H1 (cell line): ENCODE measurements around the gene FGF1. TPM values are rescaled to one million over a fixed set of nuclear protein-coding genes. Genes with fewer than 3 reads are reported as not detected.

ENCODE experiments used
- CTCF ChIA-PET: fragments of 300-600 bp; sonication (Branson Sonifier 250); formaldehyde crosslinking; loops from one replicate; lab custom pipeline; 2021; ENCODE audit not compliant: partially characterized antibody; lab: Charles Lee
- POLR2A ChIA-PET: fragments of 300-600 bp; sonication (Branson Sonifier 250); formaldehyde crosslinking; loops from one replicate; lab custom pipeline; 2021; ENCODE audit warnings: inconsistent platforms; ENCODE audit not compliant: partially characterized antibody; lab: Charles Lee
- DNase-seq, 2 experiments: peaks; one replicate each; pipeline versions ENCODE4 v3.0.0 to v3.0.0-alpha.2; 2010 to 2022; ENCODE audit warnings: low spot score in 2 of 2, low read depth in 1 of 2, mixed read lengths in 1 of 2
- FAIRE-seq: peaks from 2 replicates; lab custom pipeline; 2011; peaks lifted over from hg19 to GRCh38; lab: Jason Lieb, UNC
- H2AFZ ChIP-seq: 2 replicates; pipeline ENCODE4 v1.8.1; 2012; ENCODE audit warnings: low read length, inconsistent platforms
- H2AK5ac ChIP-seq: 2 replicates; pipeline ENCODE4 v1.6.1; 2013; ENCODE audit warnings: low read depth, low read length
- H2BK120ac ChIP-seq: replicated peaks from 2 replicates; pipeline ENCODE3; 2013; ENCODE audit warnings: low read depth, low read length, inconsistent platforms
- H2BK12ac ChIP-seq: 2 replicates; pipeline ENCODE4 v1.6.1; 2013; ENCODE audit warnings: low read depth, low read length
- H2BK15ac ChIP-seq: 2 replicates; pipeline ENCODE4 v1.6.1; 2013; ENCODE audit warnings: low read length
- H2BK20ac ChIP-seq: 2 replicates; pipeline ENCODE4 v1.6.1; 2013; ENCODE audit warnings: low read length
- H2BK5ac ChIP-seq: 2 replicates; pipeline ENCODE4 v1.6.1; 2013; ENCODE audit warnings: low read depth, low read length
- H3K14ac ChIP-seq: 2 replicates; pipeline ENCODE4 v1.6.1; 2013; ENCODE audit warnings: inconsistent platforms; ENCODE audit not compliant: insufficient read length
- H3K18ac ChIP-seq: 2 replicates; pipeline ENCODE4 v1.6.1; 2013; ENCODE audit warnings: low read length; ENCODE audit errors: extremely low read depth
- H3K23ac ChIP-seq: 2 replicates; pipeline ENCODE4 v1.6.1; 2013; ENCODE audit warnings: inconsistent platforms; ENCODE audit not compliant: insufficient read length
- H3K23me2 ChIP-seq: 2 replicates; pipeline ENCODE4 v1.6.1; 2013; ENCODE audit warnings: low read depth, low read length
- H3K27ac ChIP-seq: 2 replicates; pipeline ENCODE4 v1.6.1; 2011; ENCODE audit warnings: low read depth, low read length, inconsistent platforms
- H3K27me3 ChIP-seq, 4 experiments: replicated peaks in 1 of 4; 1 replicate in 1 of 4; 2 replicates in 3 of 4; pipeline versions ENCODE4 v1.6.1 to v1.8.1; 2011 to 2013; ENCODE audit warnings: low read length in 3 of 4, mild to moderate bottlenecking in 3 of 4, inconsistent platforms in 2 of 4, mixed read lengths in 2 of 4, moderate library complexity in 1 of 4; ENCODE audit not compliant: control insufficient read depth in 3 of 4, insufficient read depth in 3 of 4; ENCODE audit errors: extremely low read depth in 1 of 4
- H3K36me3 ChIP-seq, 4 experiments: 2 replicates each; pipeline versions ENCODE4 v1.6.1 to v1.8.1; 2011 to 2013; ENCODE audit warnings: mild to moderate bottlenecking in 4 of 4, low read length in 3 of 4, moderate library complexity in 2 of 4, control low read depth in 1 of 4, inconsistent platforms in 1 of 4; ENCODE audit not compliant: insufficient read depth in 4 of 4, control insufficient read depth in 2 of 4
- H3K4ac ChIP-seq: replicated peaks from 2 replicates; pipeline ENCODE3; 2013; ENCODE audit warnings: low read length, low read depth, mixed read lengths, inconsistent platforms; ENCODE audit not compliant: insufficient read length
- H3K4me1 ChIP-seq, 4 experiments: replicated peaks in 1 of 4; 1 replicate in 1 of 4; 2 replicates in 3 of 4; pipeline versions ENCODE4 v1.6.1 to v1.8.1; 2011 to 2013; ENCODE audit warnings: low read length in 3 of 4, inconsistent platforms in 2 of 4, mixed read lengths in 1 of 4; ENCODE audit not compliant: insufficient read depth in 4 of 4, control insufficient read depth in 3 of 4
- H3K4me2 ChIP-seq, 2 experiments: 2 replicates each; pipeline versions ENCODE4 v1.6.1 to v1.8.1; 2011 to 2013; ENCODE audit warnings: low read depth in 2 of 2, low read length in 2 of 2, control low read depth in 1 of 2, inconsistent platforms in 1 of 2, mild to moderate bottlenecking in 1 of 2; ENCODE audit not compliant: insufficient read depth in 1 of 2
- H3K4me3 ChIP-seq, 4 experiments: fragments of 200-600, 300-600 bp in 1 of 4; sonication (generic), shearing (Covaris generic), sonication (Bioruptor Twin) in 1 of 4; 2 replicates each; pipeline versions ENCODE4 v1.5.1 to v1.8.1; 2011 to 2016; ENCODE audit warnings: low read length in 4 of 4, low read depth in 3 of 4, control low read depth in 2 of 4, inconsistent platforms in 2 of 4, mild to moderate bottlenecking in 2 of 4, mixed read lengths in 1 of 4, moderate library complexity in 1 of 4; ENCODE audit not compliant: insufficient read depth in 2 of 4; ENCODE audit errors: extremely low read depth in 1 of 4
- H3K56ac ChIP-seq: replicated peaks from 2 replicates; pipeline ENCODE3; 2013; ENCODE audit warnings: low read depth, mild to moderate bottlenecking, mixed read lengths, low read length, inconsistent platforms; ENCODE audit not compliant: insufficient read length
- H3K79me1 ChIP-seq: 2 replicates; pipeline ENCODE4 v1.6.1; 2013; ENCODE audit warnings: low read depth, low read length, control low read depth
- H3K79me2 ChIP-seq, 2 experiments: 2 replicates each; pipeline versions ENCODE4 v1.6.1 to v1.8.1; 2012 to 2013; ENCODE audit warnings: low read length in 2 of 2, mild to moderate bottlenecking in 2 of 2, inconsistent platforms in 1 of 2; ENCODE audit not compliant: insufficient read depth in 2 of 2, control insufficient read depth in 1 of 2
- H3K9ac ChIP-seq, 4 experiments: replicated peaks in 1 of 4; 1 replicate in 1 of 4; 2 replicates in 3 of 4; pipeline versions ENCODE4 v1.6.1 to v1.8.1; 2011 to 2013; ENCODE audit warnings: low read depth in 3 of 4, low read length in 3 of 4, control low read depth in 2 of 4, mild to moderate bottlenecking in 2 of 4, moderate library complexity in 2 of 4, inconsistent platforms in 1 of 4; ENCODE audit errors: extremely low read depth in 1 of 4
- H3K9me3 ChIP-seq, 2 experiments: 2 replicates each; pipeline versions ENCODE4 v1.6.1 to v1.8.1; 2012 to 2013; ENCODE audit warnings: mild to moderate bottlenecking in 2 of 2, moderate library complexity in 2 of 2, control low read depth in 1 of 2, inconsistent platforms in 1 of 2, low read depth in 1 of 2, low read length in 1 of 2, mixed read lengths in 1 of 2; ENCODE audit not compliant: insufficient read depth in 2 of 2
- H4K20me1 ChIP-seq, 2 experiments: replicated peaks in 1 of 2; 2 replicates each; pipeline versions ENCODE3 to v1.8.1; 2011 to 2013; ENCODE audit warnings: inconsistent platforms in 2 of 2, low read length in 2 of 2, mild to moderate bottlenecking in 1 of 2; ENCODE audit not compliant: insufficient read depth in 2 of 2, control insufficient read depth in 1 of 2
- H4K5ac ChIP-seq: 2 replicates; pipeline ENCODE4 v1.6.1; 2013; ENCODE audit warnings: low read length, low read depth, mixed read lengths, inconsistent platforms; ENCODE audit not compliant: insufficient read length
- H4K8ac ChIP-seq: 2 replicates; pipeline ENCODE4 v1.8.0; 2013; ENCODE audit warnings: mild to moderate bottlenecking, moderate library complexity, low read length, inconsistent platforms; ENCODE audit not compliant: insufficient read depth; ENCODE audit errors: extremely low read depth
- H4K91ac ChIP-seq: replicated peaks from 2 replicates; pipeline ENCODE3; 2013; ENCODE audit warnings: low read length, mixed read lengths, inconsistent platforms; ENCODE audit not compliant: insufficient read length
- CBX5 ChIP-seq: fragments of 300-800, 300-1000 bp; sonication (generic); IDR thresholded peaks from 2 replicates; pipeline ENCODE4 v1.7.1; 2016; ENCODE audit warnings: antibody characterized with exemption, low read length, low read depth
- CEBPB ChIP-seq: IDR thresholded peaks from 2 replicates; pipeline ENCODE4 v1.6.1; 2012; ENCODE audit warnings: low read depth, low read length
- EP300 ChIP-seq, 2 experiments: IDR thresholded peaks; 1 replicate in 1 of 2; 2 replicates in 1 of 2; pipeline ENCODE4 v1.6.1; 2011 to 2012; ENCODE audit warnings: low read depth in 2 of 2, low read length in 2 of 2, mild to moderate bottlenecking in 2 of 2, borderline replicate concordance in 1 of 2, inconsistent platforms in 1 of 2, moderate library complexity in 1 of 2
- JUND ChIP-seq: IDR thresholded peaks from 2 replicates; pipeline ENCODE4 v1.6.1; 2011; ENCODE audit warnings: mild to moderate bottlenecking, improper control_type of control experiment, low read length
- KDM5A ChIP-seq: fragments of 200-600 bp; IDR thresholded peaks from 2 replicates; pipeline ENCODE4 v1.7.1; 2012; ENCODE audit warnings: mild to moderate bottlenecking, low read length, inconsistent platforms, mixed read lengths
- RXRA ChIP-seq: IDR thresholded peaks from 2 replicates; pipeline ENCODE4 v1.6.1; 2011; ENCODE audit warnings: low read depth, mild to moderate bottlenecking, low read length, moderate library complexity; ENCODE audit not compliant: insufficient read depth
- SP2 ChIP-seq: IDR thresholded peaks from 2 replicates; pipeline ENCODE4 v1.6.1; 2012; ENCODE audit warnings: mild to moderate bottlenecking, low read length, inconsistent platforms
- TBP ChIP-seq: IDR thresholded peaks from 2 replicates; pipeline ENCODE4 v1.6.1; 2011; ENCODE audit warnings: low read depth, low read length, improper control_type of control experiment
- WGBS, 2 experiments: shearing (Covaris generic) in 1 of 2; methylation state at CpG; one replicate each; pipeline versions ENCODE4 v1.1.6 to v1.1.7; 2013 to 2015; ENCODE audit warnings: low lambda C conversion rate in 2 of 2, mixed read lengths in 2 of 2, inconsistent platforms in 1 of 2, low coverage in 1 of 2, missing lambda C conversion rate in 1 of 2; ENCODE audit not compliant: insufficient replicate concordance in 2 of 2, insufficient coverage in 1 of 2, insufficient read length in 1 of 2; ENCODE audit errors: extremely low coverage in 1 of 2, missing lambda C conversion rate in 1 of 2; 5-methylcytosine and 5-hydroxymethylcytosine counted together
- polyA plus RNA-seq, 7 experiments: library from polyadenylated mRNA; depleted of rRNA in 3 of 7; stranded (reverse) in 5 of 7; unstranded in 2 of 7; fragments of >200 nt in 5 of 7; fragments of 200-250 nt in 2 of 7; gene quantifications; 1 replicate in 5 of 7; 2 replicates in 1 of 7; 4 replicates in 1 of 7; pipeline versions ENCODE4 v1.2.1 to v1.2.3, GENCODE V29; 2011 to 2013; ENCODE audit warnings: missing spikeins in 2 of 7, mixed read lengths in 2 of 7
- total RNA-seq: library from RNA; stranded (reverse); fragmentation: NEBNext Ultra II Directional; extraction: Animal tissue kit (Norgen Biotek cat#: 25700); gene quantifications from 2 replicates; pipeline ENCODE4 v1.2.1, GENCODE V29; 2021

Gene FGF1
- total and polyA plus RNA-seq, 2 of the 8 experiments (the other 6 are each of a cell fraction or from before 2014, with no cell fraction given), result 0.30 to 0.50 TPM

DNA sequence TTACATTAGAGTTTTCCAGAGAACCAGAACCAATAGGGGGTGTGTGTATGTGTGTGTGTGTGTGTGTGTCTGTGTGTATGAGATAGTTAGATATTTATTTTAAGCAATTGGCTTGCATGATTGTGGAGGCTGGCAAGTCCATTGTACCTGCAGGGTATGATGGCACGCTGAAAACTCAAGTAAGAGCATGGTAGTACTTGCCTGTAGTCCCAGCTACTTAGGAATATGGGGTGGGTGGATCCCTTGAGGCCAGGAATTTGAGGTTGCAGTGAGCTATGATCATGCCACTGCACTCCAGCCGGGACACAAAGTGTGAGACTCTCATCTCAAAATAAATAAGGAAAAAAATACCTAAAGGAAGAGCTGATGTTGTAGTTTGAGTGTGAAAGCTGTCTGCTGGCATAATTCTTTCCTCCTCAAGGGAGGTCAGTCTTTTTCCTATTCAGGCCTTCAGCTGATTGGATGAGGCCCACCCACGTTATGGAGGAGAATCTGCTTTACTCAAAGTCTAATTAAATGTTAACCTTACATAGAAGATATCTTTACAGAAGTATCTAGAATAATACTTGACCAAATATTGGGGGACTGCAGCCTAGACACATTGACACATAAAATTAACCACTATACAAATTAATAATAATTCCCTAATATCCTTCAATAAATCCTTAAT, 107.6 kb downstream of the FGF1 start:
- Histone ChIP-seq H2BK12ac (no peak overlapping the region), H3K23me2 (no peaks in the 10 kb centered on the region), H2BK15ac (no peak overlapping the region), H3K36me3 (no peaks in the 10 kb centered on the region; a peak in 1 of 8 replicates), H2BK20ac (no peak overlapping the region), H3K4me1 (no peaks in the 10 kb centered on the region), H3K4me3 (no peak overlapping the region), H3K79me1 (no peaks in the 10 kb centered on the region), H3K14ac (no peak overlapping the region), H3K27me3 (no peaks in the 10 kb centered on the region), H4K5ac (no peak overlapping the region), H3K56ac (no peak overlapping the region), H2BK120ac (no peak overlapping the region), H3K23ac (no peak overlapping the region), H4K91ac (no peak overlapping the region), H4K20me1 (no peaks in the 10 kb centered on the region), H3K4ac (no peak overlapping the region), H3K4me2 (no peak overlapping the region), H3K9me3 (no peaks in the 10 kb centered on the region), H3K79me2 (no peaks in the 10 kb centered on the region), H3K27ac (no peak overlapping the region), H4K8ac (no peak overlapping the region), H2BK5ac (no peak overlapping the region), H3K18ac (no peak overlapping the region), H2AK5ac (no peak overlapping the region), H3K9ac (no peak overlapping the region), H2AFZ (no peak overlapping the region)
- 84% methylated on average over 3 of the region's 3 CpGs; no CpG with 5 or more reads in 1 of the 2 experiments for WGBS, 2 experiments
- POLR2A ChIA-PET, result no interaction called here
- no peak for DNase-seq
- CTCF ChIA-PET, result no interaction called here
- no peak for FAIRE-seq
- TF ChIP-seq SP2 (no peak), CEBPB (no peak), JUND (no peak), KDM5A (no peak), EP300 (IDR thresholded peaks at IDR 0.05; ENCODE audit: borderline replicate concordance in 1 of 2, low read depth in 2 of 2, low read length in 2 of 2) (no peak), CBX5 (no peak), RXRA (no peak), TBP (no peak)
